ENCODE results near the gene PSMC4.

The PSMC4 gene

GRCh38 chr19:39971380-39972035 lies 543 bp downstream of the PSMC4 start:
- TF ChIP-seq CSRNP3 (CRISPR knock-in tag; IDR thresholded peaks at IDR 0.05) (no peak), CSDC2 (CRISPR knock-in tag; IDR thresholded peaks at IDR 0.05) (no peak), ISL1 (CRISPR knock-in tag; IDR thresholded peaks at IDR 0.05) (no peak), OSR1 (CRISPR knock-in tag; IDR thresholded peaks at IDR 0.05) (no peak), ZC3H10 (CRISPR knock-in tag; IDR thresholded peaks at IDR 0.05) (no peak), ZFP3 (CRISPR knock-in tag; IDR thresholded peaks at IDR 0.05) (no peak), ZNF565 (CRISPR knock-in tag; conservative IDR thresholded peaks at IDR 0.05; ENCODE audit: low read depth) (no peak), PATZ1 (CRISPR knock-in tag; IDR thresholded peaks at IDR 0.05; ENCODE audit: borderline replicate concordance) (no peak), BACH2 (CRISPR knock-in tag; IDR thresholded peaks at IDR 0.05; ENCODE audit: borderline replicate concordance) (no peak)
- ATAC-seq, result peak; percentile 7

- no peak for ATAC-seq
- no peak for TF ChIP-seq RARB (CRISPR knock-in tag; IDR thresholded peaks at IDR 0.05)
Observed at GRCh38 chr19:39974377-39975155, 3.6 kb downstream of the PSMC4 start.

GRCh38 chr19:39982883-39983282 lies 11.9 kb downstream of the PSMC4 start:
- no peak for ATAC-seq
- TF ChIP-seq TCF4 (CRISPR knock-in tag; IDR thresholded peaks at IDR 0.05; ENCODE audit: borderline replicate concordance) (no peak), CSDC2 (CRISPR knock-in tag; IDR thresholded peaks at IDR 0.05) (no peak), TSHZ2 (CRISPR knock-in tag; IDR thresholded peaks at IDR 0.05) (no peak), PPARA (CRISPR knock-in tag; IDR thresholded peaks at IDR 0.05; ENCODE audit: borderline replicate concordance) (no peak), ZNF565 (CRISPR knock-in tag; conservative IDR thresholded peaks at IDR 0.05; ENCODE audit: low read depth) (no peak)

- ATAC-seq, result no peak; the same call in 2 of the 3 replicates
- TF ChIP-seq PATZ1 (CRISPR knock-in tag; IDR thresholded peaks at IDR 0.05; ENCODE audit: borderline replicate concordance) (no peak), SNAI2 (CRISPR knock-in tag; IDR thresholded peaks at IDR 0.05) (no peak), CSDC2 (CRISPR knock-in tag; IDR thresholded peaks at IDR 0.05) (no peak), GLIS3 (CRISPR knock-in tag; IDR thresholded peaks at IDR 0.05) (no peak), POU6F1 (CRISPR knock-in tag; IDR thresholded peaks at IDR 0.05; ENCODE audit: borderline replicate concordance, low read depth) (no peak), ARNTL (CRISPR knock-in tag; IDR thresholded peaks at IDR 0.05; ENCODE audit: borderline replicate concordance, low read depth) (no peak), ZNF70 (CRISPR knock-in tag; IDR thresholded peaks at IDR 0.05) (no peak), CSRNP3 (CRISPR knock-in tag; IDR thresholded peaks at IDR 0.05) (no peak), ESRRG (CRISPR knock-in tag; IDR thresholded peaks at IDR 0.05) (no peak), TOX (CRISPR knock-in tag; IDR thresholded peaks at IDR 0.05; ENCODE audit: borderline replicate concordance) (no peak)
Observed at GRCh38 chr19:39983695-39984300, 12.8 kb downstream of the PSMC4 start.

Measured in SK-N-SH treated with all-trans-retinoic acid at 6 μM for 48 hours (cell line).